Sigmoid colon (tissue), 3 donors: ENCODE results near the gene UBE2B.

Source experiments
- CTCF ChIP-seq, 4 experiments: fragments of 450-650 bp in 3 of 4; fragments of 200-600 bp in 1 of 4; IDR thresholded peaks; one replicate each; pipeline ENCODE4 v1.5.1; 2016 to 2019; ENCODE audit warnings: antibody characterized with exemption in 4 of 4, mild to moderate bottlenecking in 3 of 4, moderate library complexity in 2 of 4
- POLR2A ChIP-seq, 2 donors: fragments of 450-650 bp; IDR thresholded peaks; one replicate each; pipeline ENCODE4 v1.6.1; 2016; ENCODE audit warnings: antibody characterized with exemption in 2 of 2, mild to moderate bottlenecking in 2 of 2, moderate library complexity in 2 of 2

- no peak for TF ChIP-seq CTCF (IDR thresholded peaks at IDR 0.05)
- no peak for TF ChIP-seq POLR2A (IDR thresholded peaks at IDR 0.05)
Observed at GRCh38 chr5:134370311-134370870, 978 bp upstream of the UBE2B start.
